ENCODE results near the gene OR2A42. TPM values are rescaled to one million over a fixed set of nuclear protein-coding genes. Genes with fewer than 3 reads are reported as not detected.

The OR2A42 gene, protein sequence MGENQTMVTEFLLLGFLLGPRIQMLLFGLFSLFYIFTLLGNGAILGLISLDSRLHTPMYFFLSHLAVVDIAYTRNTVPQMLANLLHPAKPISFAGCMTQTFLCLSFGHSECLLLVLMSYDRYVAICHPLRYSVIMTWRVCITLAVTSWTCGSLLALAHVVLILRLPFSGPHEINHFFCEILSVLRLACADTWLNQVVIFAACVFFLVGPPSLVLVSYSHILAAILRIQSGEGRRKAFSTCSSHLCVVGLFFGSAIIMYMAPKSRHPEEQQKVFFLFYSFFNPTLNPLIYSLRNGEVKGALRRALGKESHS
- total RNA-seq = under 0.01 TPM in 1 of 2 replicates, not detected in the other

DNA sequence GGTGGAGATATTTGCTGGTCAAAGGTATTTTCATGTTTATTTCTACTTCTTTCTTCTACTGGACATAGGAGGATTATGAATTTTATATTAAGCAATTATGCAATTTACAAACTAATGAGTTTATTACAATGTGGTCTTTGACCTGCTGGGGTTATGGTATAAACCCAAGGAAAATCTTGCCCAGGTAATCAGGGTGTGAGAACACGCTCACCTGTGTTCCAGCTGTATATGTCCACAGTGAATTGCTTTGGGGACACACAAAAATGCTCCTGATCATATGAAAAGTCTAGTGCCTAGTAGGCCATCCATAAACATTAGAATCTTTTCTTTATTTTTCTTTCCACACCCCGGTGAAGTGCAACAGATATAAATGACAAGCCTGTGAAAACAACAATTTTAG lies at the start of gene OR2A42:
OR2A42 (minus strand) TSS at position 241 of the 400 bp plus-strand sequence. CDS start 6,762 bp downstream, outside the sequence.

DNA sequence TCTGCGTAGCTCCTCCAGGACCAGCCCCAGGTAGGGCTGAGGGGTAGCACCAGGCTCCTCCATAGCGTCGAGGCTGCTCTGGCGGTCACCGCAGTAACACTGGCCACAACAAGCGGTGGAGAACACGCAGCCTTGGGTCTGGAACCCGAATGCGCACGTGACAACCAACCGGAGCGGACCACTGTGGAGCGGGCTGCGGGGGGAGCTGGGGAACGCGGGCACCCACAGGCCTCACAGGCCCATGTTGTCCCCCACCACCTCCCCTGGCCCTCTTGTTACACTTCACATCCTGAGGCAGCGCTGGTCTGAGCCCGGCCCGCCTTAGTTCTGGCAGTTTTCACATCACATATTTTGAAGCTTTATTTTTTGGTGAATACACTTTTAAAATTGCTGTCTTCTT lies 29.8 kb upstream of the OR2A42 start, which contains the start of gene CTAGE8:
CTAGE8 (minus strand) TSS at position 101 of the 400 bp plus-strand sequence; CDS start at position 63, 38 bp downstream.

DNA sequence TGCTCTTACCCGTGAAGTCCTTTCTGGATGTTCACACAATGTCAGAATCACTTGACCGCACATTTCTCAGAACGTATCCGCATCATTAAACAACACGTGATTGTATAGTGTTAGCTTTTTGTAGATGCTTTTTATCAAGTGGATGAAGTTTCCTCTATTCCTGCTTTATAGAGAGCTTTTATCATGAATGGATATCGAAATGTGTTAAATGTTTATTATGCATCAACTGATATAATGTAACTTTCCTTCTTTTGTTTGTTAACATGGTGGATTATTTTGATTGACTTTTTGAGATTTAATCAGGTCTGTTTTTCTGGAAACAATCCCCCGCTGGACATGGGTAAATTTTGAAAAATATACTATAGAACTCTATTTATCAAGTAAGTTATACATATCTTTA lies 25.3 kb upstream of the OR2A42 start, which contains the start of gene OR2A7:
OR2A7 (minus strand) TSS at position 101 of the 400 bp plus-strand sequence. CDS start 5,164 bp downstream, outside the sequence.

DNA sequence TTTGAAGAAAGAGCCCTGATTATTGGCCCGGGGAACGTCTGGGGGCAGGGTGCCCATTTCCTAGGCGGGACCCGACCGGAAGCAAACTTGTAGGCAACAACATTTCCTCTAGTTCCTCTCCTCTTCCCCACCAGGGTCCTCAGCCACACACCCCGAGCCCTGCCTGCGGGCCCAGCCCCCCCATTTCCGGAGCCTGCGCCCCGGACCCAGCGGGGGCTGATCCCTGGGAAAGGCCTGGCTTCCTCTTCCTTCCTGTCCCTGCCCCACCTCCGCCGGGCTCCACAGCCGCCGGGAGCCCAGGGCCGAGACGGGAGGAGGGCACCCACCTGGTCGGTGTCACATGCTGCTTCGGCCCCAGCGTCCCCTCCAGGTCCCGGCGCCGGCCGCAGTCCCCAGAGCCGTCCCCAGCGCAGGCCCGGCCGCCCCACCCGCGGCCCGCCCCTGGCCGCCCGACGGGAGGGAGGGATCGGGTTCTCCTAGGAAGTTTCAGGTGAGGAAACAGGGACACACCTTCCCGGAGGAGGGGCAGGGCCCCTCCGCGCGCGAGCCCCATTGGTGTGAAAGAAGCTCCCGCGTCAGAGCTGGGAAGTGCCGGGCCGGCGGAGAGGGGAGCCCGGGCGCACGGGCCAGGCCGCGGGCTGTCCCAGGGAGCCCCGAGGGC lies 44.1 kb downstream of the OR2A42 start, which contains the start of gene ARHGEF35:
ARHGEF35 (minus strand) TSS at position 622 of the 661 bp plus-strand sequence. CDS start 7,450 bp downstream, outside the sequence.

DNA sequence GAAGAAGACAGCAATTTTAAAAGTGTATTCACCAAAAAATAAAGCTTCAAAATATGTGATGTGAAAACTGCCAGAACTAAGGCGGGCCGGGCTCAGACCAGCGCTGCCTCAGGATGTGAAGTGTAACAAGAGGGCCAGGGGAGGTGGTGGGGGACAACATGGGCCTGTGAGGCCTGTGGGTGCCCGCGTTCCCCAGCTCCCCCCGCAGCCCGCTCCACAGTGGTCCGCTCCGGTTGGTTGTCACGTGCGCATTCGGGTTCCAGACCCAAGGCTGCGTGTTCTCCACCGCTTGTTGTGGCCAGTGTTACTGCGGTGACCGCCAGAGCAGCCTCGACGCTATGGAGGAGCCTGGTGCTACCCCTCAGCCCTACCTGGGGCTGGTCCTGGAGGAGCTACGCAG lies 56.2 kb downstream of the OR2A42 start, which contains the start of gene CTAGE4:
CTAGE4 (plus strand) TSS at position 301 of the 400 bp plus-strand sequence; CDS start at position 339, 38 bp downstream.

Other genes with a start within 250 kb of the OR2A42 start
- not detected in 2 replicates for gene OR6B1, start 239.3 kb downstream of the OR2A42 start, total RNA-seq
- gene OR2A5, start 190.7 kb downstream of the OR2A42 start, total RNA-seq = not detected in 2 replicates
- gene OR2A25, start 169.8 kb downstream of the OR2A42 start, total RNA-seq = not detected in 2 replicates
- not detected in 2 replicates for gene OR2A12, start 153.3 kb downstream of the OR2A42 start, total RNA-seq
- gene OR2A2, start 130.0 kb downstream of the OR2A42 start, total RNA-seq = not detected in 2 replicates
- not detected in 2 replicates for gene OR2A14, start 116.4 kb downstream of the OR2A42 start, total RNA-seq
- gene CTAGE4, start 56.1 kb downstream of the OR2A42 start, total RNA-seq = 0.49 and 1.9 TPM in 2 replicates
- 2.7 and 2.8 TPM in 2 replicates for gene ARHGEF35, start 43.8 kb downstream of the OR2A42 start, total RNA-seq
- gene OR2A7, start 25.2 kb upstream of the OR2A42 start, total RNA-seq = 1.1 and 1.3 TPM in 2 replicates
- 0.73 and 1.6 TPM in 2 replicates for gene CTAGE8, start 29.7 kb upstream of the OR2A42 start, total RNA-seq
- 0.12 and 0.16 TPM in 2 replicates for gene OR2A1, start 72.8 kb upstream of the OR2A42 start, total RNA-seq
- gene ARHGEF5, start 115.8 kb upstream of the OR2A42 start, total RNA-seq = 8.7 and 10.1 TPM in 2 replicates
- gene NOBOX, start 164.1 kb upstream of the OR2A42 start, total RNA-seq = not detected in 2 replicates